ENCODE results near the gene TSPAN8. TPM values are rescaled to one million over a fixed set of nuclear protein-coding genes. Genes with fewer than 3 reads are reported as not detected.
"Not testable (repeated sequence)": the region's sequence is repeated elsewhere in the genome, so short reads cannot be mapped to it uniquely, and the experiment has no call there.

Gene TSPAN8
- total RNA-seq, 4 donors from 2014 or later = 21.0 to 117 (median 58.6) TPM

- Histone ChIP-seq H3K4me3 (no peak overlapping the region), H3K9me3 (no peaks in the 10 kb centered on the region), H3K4me1 (no peaks in the 10 kb centered on the region), H3K36me3 (no peaks in the 10 kb centered on the region), H3K27ac (no peak overlapping the region), H3K27me3 (no peaks in the 10 kb centered on the region)
- intact Hi-C loops (cut with DNase I; ENCODE audit: low total_unique reads) = no loop called here
- no peak for ATAC-seq
- no peak for DNase-seq
- in situ Hi-C loops (cut with MboI; ENCODE audit: low sequenced_read_pairs in 4 of 4) = no loop called here
- TF ChIP-seq POLR2A (IDR thresholded peaks at IDR 0.05) (no peak), CTCF (IDR thresholded peaks at IDR 0.05 in 4 of 5, conservative IDR thresholded peaks at IDR 0.05 in 1 of 5) (no peak)
Measured at GRCh38 chr12:71166862-71167496, 9.2 kb upstream of the TSPAN8 start.

DNA sequence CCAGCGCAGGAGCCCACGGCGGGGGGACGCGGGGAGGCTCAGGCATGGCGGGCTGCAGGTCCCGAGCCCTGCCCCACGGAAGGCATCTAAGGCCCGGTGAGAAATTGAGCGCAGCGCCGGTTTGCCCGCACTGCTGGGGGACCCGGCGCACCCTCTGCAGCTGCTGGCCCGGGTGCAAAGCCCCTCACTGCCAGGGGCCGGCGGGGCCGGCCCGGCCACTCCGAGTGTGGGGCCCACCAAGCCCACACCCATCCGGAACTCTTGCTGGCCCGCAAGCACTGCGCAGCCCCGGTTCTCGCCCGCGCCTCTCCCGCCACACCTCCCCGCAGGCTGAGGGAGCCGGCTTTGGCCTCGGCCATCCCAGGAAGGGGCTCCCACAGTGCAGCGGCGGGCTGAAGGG, 8.5 kb upstream of the TSPAN8 start:
- no peaks in the 10 kb centered on the region for H3K27me3 ChIP-seq
- no peaks in the 10 kb centered on the region for H3K9me3 ChIP-seq
- H3K4me3 ChIP-seq = no peak overlapping the region
- H3K36me3 ChIP-seq = no peaks in the 10 kb centered on the region
- ATAC-seq (no peak), DNase-seq (no peak)
- in situ Hi-C loops (cut with MboI; ENCODE audit: low sequenced_read_pairs in 4 of 4) = no loop called here
- H3K4me1 ChIP-seq = no peaks in the 10 kb centered on the region
- no peak overlapping the region for H3K27ac ChIP-seq
- intact Hi-C loops (cut with DNase I; ENCODE audit: low total_unique reads) = no loop called here
- TF ChIP-seq CTCF (IDR thresholded peaks at IDR 0.05 in 4 of 5, conservative IDR thresholded peaks at IDR 0.05 in 1 of 5) = no peak
- no peak for TF ChIP-seq POLR2A (IDR thresholded peaks at IDR 0.05)

DNA sequence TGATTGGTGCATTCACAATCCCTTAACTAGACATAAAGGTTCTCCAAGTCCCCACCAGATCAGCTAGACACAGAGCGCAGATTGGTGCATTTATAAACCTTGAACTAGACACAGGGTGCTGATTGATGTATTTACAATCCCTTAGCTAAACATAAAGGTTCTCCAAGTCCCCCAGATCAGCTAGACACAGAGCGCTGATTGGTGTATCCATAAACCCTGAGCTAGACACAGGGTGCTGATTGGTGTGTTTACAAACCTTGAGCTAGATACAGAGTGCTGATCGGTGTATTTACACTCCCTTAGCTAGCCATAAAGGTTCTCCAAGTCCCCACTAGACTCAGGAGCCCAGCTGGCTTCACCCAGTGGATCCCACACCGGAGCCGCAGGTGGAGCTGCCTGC, 8.0 kb upstream of the TSPAN8 start:
- DNase-seq; H3K9me3 ChIP-seq; ATAC-seq; H3K36me3 ChIP-seq; H3K4me3 ChIP-seq; H3K4me1 ChIP-seq; intact Hi-C loops (cut with DNase I; ENCODE audit: low total_unique reads); H3K27me3 ChIP-seq; in situ Hi-C loops (cut with MboI; ENCODE audit: low sequenced_read_pairs in 4 of 4); H3K27ac ChIP-seq: not testable (repeated sequence)

DNA sequence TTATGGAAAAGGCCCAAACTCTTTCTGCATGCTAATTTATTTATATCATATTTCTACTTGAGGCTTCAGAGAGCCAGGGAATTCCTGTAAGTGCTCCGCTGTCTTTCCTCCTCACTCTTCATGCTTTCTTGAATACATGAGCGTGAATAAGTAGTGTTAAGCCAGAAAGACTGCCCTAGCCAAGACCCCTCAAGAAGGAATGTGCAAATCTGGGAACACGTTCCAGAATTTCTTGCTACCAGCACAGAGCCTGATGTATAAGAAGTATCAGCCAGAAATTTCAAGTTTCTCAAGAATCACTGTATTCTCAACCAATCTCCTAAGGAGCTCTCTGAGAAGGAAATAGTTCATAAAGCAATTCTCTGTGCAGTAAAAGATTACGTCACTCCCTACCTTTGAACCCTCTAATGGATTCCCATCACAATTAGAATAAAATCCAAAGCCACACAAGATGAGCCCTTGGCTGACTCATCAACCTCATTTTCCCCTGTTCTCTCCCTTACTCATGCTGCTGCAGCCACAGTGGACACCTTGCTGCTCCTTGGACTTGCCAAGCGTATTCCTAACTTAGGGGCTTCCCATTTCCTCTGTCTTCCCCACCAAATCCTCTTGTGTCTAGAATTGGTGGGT, 6.9 kb upstream of the TSPAN8 start:
- intact Hi-C loops (cut with DNase I; ENCODE audit: low total_unique reads) (no loop called here), in situ Hi-C loops (cut with MboI; ENCODE audit: low sequenced_read_pairs in 4 of 4) (no loop called here)
- Histone ChIP-seq H3K27ac (no peak overlapping the region), H3K27me3 (no peaks in the 10 kb centered on the region), H3K9me3 (no peaks in the 10 kb centered on the region), H3K36me3 (no peaks in the 10 kb centered on the region), H3K4me3 (no peak overlapping the region), H3K4me1 (no peaks in the 10 kb centered on the region)
- DNase-seq (no peak), ATAC-seq (no peak)
- no peak for TF ChIP-seq CTCF (IDR thresholded peaks at IDR 0.05 in 4 of 5, conservative IDR thresholded peaks at IDR 0.05 in 1 of 5)
- no peak for TF ChIP-seq POLR2A (IDR thresholded peaks at IDR 0.05)

GRCh38 chr12:71164166-71164565, 6.4 kb upstream of the TSPAN8 start:
- DNase-seq = no peak
- in situ Hi-C loops (cut with MboI; ENCODE audit: low sequenced_read_pairs in 4 of 4) = no loop called here
- H3K27me3 ChIP-seq = no peaks in the 10 kb centered on the region
- TF ChIP-seq CTCF (IDR thresholded peaks at IDR 0.05 in 4 of 5, conservative IDR thresholded peaks at IDR 0.05 in 1 of 5) = no peak
- no peak for TF ChIP-seq POLR2A (IDR thresholded peaks at IDR 0.05)
- H3K9me3 ChIP-seq = no peaks in the 10 kb centered on the region
- no peak for ATAC-seq
- no peak overlapping the region for H3K27ac ChIP-seq
- no peaks in the 10 kb centered on the region for H3K36me3 ChIP-seq
- no peak overlapping the region for H3K4me3 ChIP-seq
- H3K4me1 ChIP-seq = no peaks in the 10 kb centered on the region
- intact Hi-C loops (cut with DNase I; ENCODE audit: low total_unique reads) = no loop called here
